Astrocyte (in vitro differentiated cells and primary cell): ENCODE measurements around the gene ADGRE1.

ENCODE experiments used
- EZH2 ChIP-seq: IDR thresholded peaks from 2 replicates; pipeline ENCODE4 v1.6.1; 2012; ENCODE audit warnings: mild to moderate bottlenecking, low read length, inconsistent platforms; ENCODE audit not compliant: insufficient read depth
- TF ChIP-seq, protein P1 (sequence below): IDR thresholded peaks from 2 replicates; pipeline ENCODE4 v1.5.1; 2011; ENCODE audit warnings: low read depth, mild to moderate bottlenecking, inconsistent platforms, low read length, moderate library complexity; ENCODE audit not compliant: insufficient read depth

DNA sequence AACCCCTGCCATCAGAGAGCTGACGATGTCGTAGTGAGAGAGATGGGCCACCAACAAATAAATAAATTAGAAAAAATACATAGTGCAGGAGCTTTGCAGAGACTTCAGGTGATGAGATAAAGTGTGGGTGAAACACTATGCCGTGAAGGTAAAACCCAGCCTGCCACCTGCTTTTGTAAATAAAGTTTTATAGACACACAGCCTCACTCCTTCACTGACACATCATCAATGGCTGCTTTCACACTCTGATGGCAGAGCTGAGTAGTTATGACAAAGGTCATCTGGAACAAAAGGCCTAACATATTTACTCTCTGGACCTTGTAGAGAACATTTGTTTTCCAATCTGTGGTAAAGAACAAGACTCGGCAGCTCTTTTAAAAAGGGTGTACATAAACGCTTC, 88.8 kb downstream of the ADGRE1 start:
- TF ChIP-seq, protein P1, sequence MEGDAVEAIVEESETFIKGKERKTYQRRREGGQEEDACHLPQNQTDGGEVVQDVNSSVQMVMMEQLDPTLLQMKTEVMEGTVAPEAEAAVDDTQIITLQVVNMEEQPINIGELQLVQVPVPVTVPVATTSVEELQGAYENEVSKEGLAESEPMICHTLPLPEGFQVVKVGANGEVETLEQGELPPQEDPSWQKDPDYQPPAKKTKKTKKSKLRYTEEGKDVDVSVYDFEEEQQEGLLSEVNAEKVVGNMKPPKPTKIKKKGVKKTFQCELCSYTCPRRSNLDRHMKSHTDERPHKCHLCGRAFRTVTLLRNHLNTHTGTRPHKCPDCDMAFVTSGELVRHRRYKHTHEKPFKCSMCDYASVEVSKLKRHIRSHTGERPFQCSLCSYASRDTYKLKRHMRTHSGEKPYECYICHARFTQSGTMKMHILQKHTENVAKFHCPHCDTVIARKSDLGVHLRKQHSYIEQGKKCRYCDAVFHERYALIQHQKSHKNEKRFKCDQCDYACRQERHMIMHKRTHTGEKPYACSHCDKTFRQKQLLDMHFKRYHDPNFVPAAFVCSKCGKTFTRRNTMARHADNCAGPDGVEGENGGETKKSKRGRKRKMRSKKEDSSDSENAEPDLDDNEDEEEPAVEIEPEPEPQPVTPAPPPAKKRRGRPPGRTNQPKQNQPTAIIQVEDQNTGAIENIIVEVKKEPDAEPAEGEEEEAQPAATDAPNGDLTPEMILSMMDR, result no peak
- no peak for TF ChIP-seq EZH2
